GM23248 (cell line): Measurements from ENCODE around the gene HES2. TPM values are rescaled to one million over a fixed set of nuclear protein-coding genes. Genes with fewer than 3 reads are reported as not detected.

ENCODE experiments used
- DNase-seq: peaks from one replicate; pipeline ENCODE4 v3.0.0-alpha.2; 2015
- H2AFZ ChIP-seq: fragments of 200-600 bp; sonication (generic); 2 replicates; pipeline ENCODE4 v1.6.1; 2016; ENCODE audit warnings: antibody characterized with exemption
- H3F3A ChIP-seq: fragments of 200-600 bp; sonication (generic); 2 replicates; pipeline ENCODE4 v1.6.1; 2016; ENCODE audit warnings: mild to moderate bottlenecking, antibody characterized with exemption, mixed run types; ENCODE audit not compliant: insufficient read depth
- H3K27ac ChIP-seq: fragments of 200-600 bp; sonication (generic); 2 replicates; pipeline ENCODE4 v1.5.1; 2016; ENCODE audit warnings: mild to moderate bottlenecking
- H3K27me3 ChIP-seq: fragments of 200-600 bp; sonication (generic); replicated peaks from 2 replicates; pipeline ENCODE4 v1.6.1; 2016; ENCODE audit warnings: mild to moderate bottlenecking; ENCODE audit not compliant: insufficient read depth
- H3K36me3 ChIP-seq: fragments of 200-600 bp; sonication (generic); 2 replicates; pipeline ENCODE4 v1.6.1; 2016; ENCODE audit warnings: low read depth, mild to moderate bottlenecking
- H3K4me1 ChIP-seq: fragments of 200-600 bp; sonication (generic); 2 replicates; pipeline ENCODE4 v1.6.1; 2016; ENCODE audit warnings: mild to moderate bottlenecking; ENCODE audit not compliant: insufficient read depth
- H3K4me2 ChIP-seq: fragments of 200-600 bp; sonication (generic); one replicate; pipeline ENCODE4 v1.6.1; 2016; ENCODE audit warnings: mild to moderate bottlenecking; ENCODE audit not compliant: unreplicated experiment
- H3K4me3 ChIP-seq: fragments of 200-600 bp; sonication (generic); 2 replicates; pipeline ENCODE4 v1.5.1; 2016; ENCODE audit warnings: mild to moderate bottlenecking
- H3K79me2 ChIP-seq: fragments of 200-600 bp; sonication (generic); 2 replicates; pipeline ENCODE4 v1.6.1; 2016; ENCODE audit warnings: mild to moderate bottlenecking; ENCODE audit not compliant: insufficient read depth
- H3K9ac ChIP-seq: fragments of 200-600 bp; sonication (generic); 2 replicates; pipeline ENCODE4 v1.6.1; 2016; ENCODE audit warnings: mild to moderate bottlenecking
- H3K9me2 ChIP-seq: fragments of 200-600 bp; sonication (generic); 2 replicates; pipeline ENCODE4 v1.6.1; 2016; ENCODE audit warnings: mixed run types, mild to moderate bottlenecking, moderate library complexity; ENCODE audit not compliant: insufficient read depth
- H3K9me3 ChIP-seq: fragments of 200-600 bp; sonication (generic); one replicate; pipeline ENCODE4 v1.6.1; 2017; ENCODE audit warnings: low read depth
- H4K20me1 ChIP-seq: fragments of 200-600 bp; sonication (generic); 2 replicates; pipeline ENCODE4 v1.6.0; 2016; ENCODE audit not compliant: insufficient read depth
- EZH2 ChIP-seq: fragments of 200-600 bp; sonication (generic); IDR thresholded peaks from 2 replicates; pipeline ENCODE4 v1.6.1; 2018; ENCODE audit warnings: antibody characterized with exemption, mild to moderate bottlenecking; ENCODE audit not compliant: insufficient read depth, poor library complexity, severe bottlenecking
- EZH2phosphoT487 ChIP-seq: fragments of 200-600 bp; sonication (generic); IDR thresholded peaks from 2 replicates; pipeline ENCODE4 v1.6.1; 2018; ENCODE audit warnings: antibody characterized with exemption, moderate library complexity, mild to moderate bottlenecking, low read depth; ENCODE audit not compliant: insufficient read depth
- WGBS, 2 experiments: methylation state at CpG; one replicate each; pipeline ENCODE4 v1.1.6; 2015 to 2017; ENCODE audit warnings: low lambda C conversion rate in 2 of 2, low coverage in 1 of 2; ENCODE audit errors: missing lambda C conversion rate in 2 of 2; 5-methylcytosine and 5-hydroxymethylcytosine counted together
- in situ Hi-C: fragments of 300-500 bp; cut with MboI; formaldehyde crosslinking; loops from 2 replicates; pipeline ENCODE4 v1.15.0; 2020
- polyA plus RNA-seq: library from polyadenylated mRNA; unstranded; fragments of >200 nt; fragmentation: Nextera tagmentation; extraction: Ambion mirVana; gene quantifications from 2 replicates; pipeline ENCODE4 v1.2.1, GENCODE V29; 2016
- total RNA-seq: library from RNA; depleted of rRNA; stranded (reverse); fragments of >200 nt; shearing (Covaris generic); gene quantifications from 2 replicates; pipeline ENCODE4 v1.2.3, GENCODE V29; 2014

HES2 gene
- total and polyA plus RNA-seq, 2 experiments from 2014 or later = not detected

DNA sequence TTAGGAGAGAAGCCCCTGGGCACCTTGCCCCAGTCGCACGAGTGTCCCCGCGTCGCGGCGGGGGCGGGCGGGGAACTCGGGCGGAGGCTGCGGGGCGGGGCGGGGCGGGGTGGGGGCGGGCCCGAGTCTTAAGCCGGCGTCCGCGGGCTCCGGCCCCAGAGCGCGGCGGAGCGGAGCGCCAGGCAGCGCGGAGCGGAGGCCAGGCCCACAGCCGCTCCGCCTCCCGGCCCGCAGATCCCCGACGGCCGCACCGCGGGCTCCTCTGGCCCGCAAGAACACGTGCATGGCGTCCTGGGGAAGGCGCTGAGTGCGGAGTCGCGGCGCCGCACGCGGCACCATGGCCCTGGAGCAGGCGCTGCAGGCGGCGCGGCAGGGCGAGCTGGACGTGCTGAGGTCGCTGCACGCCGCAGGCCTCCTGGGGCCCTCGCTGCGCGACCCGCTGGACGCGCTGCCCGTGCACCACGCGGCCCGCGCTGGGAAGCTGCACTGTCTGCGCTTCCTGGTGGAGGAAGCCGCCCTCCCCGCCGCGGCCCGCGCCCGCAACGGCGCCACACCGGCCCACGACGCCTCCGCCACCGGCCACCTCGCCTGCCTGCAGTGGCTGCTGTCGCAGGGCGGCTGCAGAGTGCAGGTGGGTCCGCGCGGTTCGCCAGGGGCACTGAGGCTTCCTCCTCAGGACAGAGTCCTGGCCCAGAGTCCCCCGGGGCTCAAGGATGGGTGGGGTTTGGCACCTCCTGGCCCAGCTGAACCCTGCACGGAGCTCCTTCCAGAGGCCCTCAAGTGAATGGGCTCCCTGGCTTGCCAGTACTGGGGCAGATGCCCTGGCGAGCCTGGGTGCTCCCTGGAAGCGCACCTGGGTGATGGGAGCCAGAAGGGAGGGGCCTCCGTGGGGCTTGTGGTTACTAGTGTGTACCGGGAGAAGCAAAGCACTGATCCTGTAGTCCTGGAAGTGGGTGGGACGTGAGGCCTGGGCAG, 5.2 kb upstream of the HES2 start, which contains the start of gene ESPN:
TSS of gene ESPN (plus strand) at position 158 of the 975 bp plus-strand sequence. CDS start at position 338, 180 bp downstream.
- H3K27ac ChIP-seq = no peak within 1 kb of the TSS
- H3K9ac ChIP-seq = no peak within 1 kb of the TSS
- no peak within 1 kb of the TSS for H3K4me3 ChIP-seq
- 0 out of 2 replicates have a peak, but pooled peaks cover 3% of the 10 kb centered on the region for H3F3A ChIP-seq
- H3K9me3 ChIP-seq = no peaks in the 10 kb centered on the region
- no peaks in the 10 kb centered on the region for H4K20me1 ChIP-seq
- no peak within 1 kb of the TSS for H3K4me2 ChIP-seq
- H2AFZ ChIP-seq = no peak within 1 kb of the TSS
- no peaks in the 10 kb centered on the region for H3K36me3 ChIP-seq
- H3K9me2 ChIP-seq = no peaks in the 10 kb centered on the region
- peaks cover 46% of the 10 kb centered on the region for H3K27me3 ChIP-seq
- no peaks in the 10 kb centered on the region for H3K79me2 ChIP-seq
- DNase-seq = peak; percentile 37
- WGBS, 2 experiments = 11 to 13% methylated on average over 27 to 59 of the region's 99 CpGs
- TF ChIP-seq EZH2 = no peak
- TF ChIP-seq EZH2phosphoT487 = no peak
- in situ Hi-C loops = no loop called here
- H3K4me1 ChIP-seq = peaks cover 11% of the 10 kb centered on the region

DNA sequence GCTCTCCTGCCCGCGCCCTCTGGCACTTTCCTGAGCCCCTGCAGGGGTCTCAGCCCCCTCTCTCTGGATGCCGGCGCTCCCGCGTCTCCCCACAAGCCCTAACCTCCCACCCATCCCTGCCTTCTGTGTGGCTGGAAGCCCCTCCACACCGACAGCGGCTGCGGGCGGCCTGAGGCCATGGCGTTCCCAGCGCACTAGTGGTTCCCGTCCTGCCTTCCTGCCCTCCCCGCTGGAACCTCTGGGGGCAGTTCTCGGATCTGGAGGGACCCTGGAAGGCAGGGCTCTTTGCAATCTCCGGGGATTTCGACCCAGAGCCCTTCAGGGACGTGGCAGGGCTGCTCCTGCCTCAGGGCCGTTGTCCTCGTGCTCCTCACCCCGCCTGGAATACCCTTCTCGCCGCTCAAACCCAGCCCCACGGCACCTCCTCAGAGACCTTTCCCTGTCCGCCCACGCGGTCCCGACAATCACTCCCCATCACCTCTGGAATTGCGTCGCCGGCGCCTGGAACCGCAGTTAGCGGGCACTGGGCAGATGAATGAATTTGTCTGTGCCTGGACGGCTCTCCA, 4.4 kb upstream of the HES2 start:
- H3K36me3 ChIP-seq = no peaks in the 10 kb centered on the region
- 5% methylated on average over 33 to 35 of the region's 35 CpGs for WGBS, 2 experiments
- H3K27me3 ChIP-seq = peaks cover 51% of the 10 kb centered on the region
- DNase-seq = peak; percentile 36
- TF ChIP-seq EZH2 (peak; percentile 65), EZH2phosphoT487 (0 out of 2 replicates have a peak, but pooled peaks have one; percentile 34)
- in situ Hi-C loops = no loop called here
- H3K4me1 ChIP-seq = peaks cover 11% of the 10 kb centered on the region
- H3K4me3 ChIP-seq = no peak overlapping the region
- no peaks in the 10 kb centered on the region for H3K9me3 ChIP-seq
- no peak overlapping the region for H2AFZ ChIP-seq
- H3K9me2 ChIP-seq = no peaks in the 10 kb centered on the region
- H3K9ac ChIP-seq = no peak overlapping the region
- H3F3A ChIP-seq = 0 out of 2 replicates have a peak, but pooled peaks cover 3% of the 10 kb centered on the region
- H3K4me2 ChIP-seq = no peak overlapping the region
- no peaks in the 10 kb centered on the region for H3K79me2 ChIP-seq
- H4K20me1 ChIP-seq = no peaks in the 10 kb centered on the region
- H3K27ac ChIP-seq = no peak overlapping the region

DNA sequence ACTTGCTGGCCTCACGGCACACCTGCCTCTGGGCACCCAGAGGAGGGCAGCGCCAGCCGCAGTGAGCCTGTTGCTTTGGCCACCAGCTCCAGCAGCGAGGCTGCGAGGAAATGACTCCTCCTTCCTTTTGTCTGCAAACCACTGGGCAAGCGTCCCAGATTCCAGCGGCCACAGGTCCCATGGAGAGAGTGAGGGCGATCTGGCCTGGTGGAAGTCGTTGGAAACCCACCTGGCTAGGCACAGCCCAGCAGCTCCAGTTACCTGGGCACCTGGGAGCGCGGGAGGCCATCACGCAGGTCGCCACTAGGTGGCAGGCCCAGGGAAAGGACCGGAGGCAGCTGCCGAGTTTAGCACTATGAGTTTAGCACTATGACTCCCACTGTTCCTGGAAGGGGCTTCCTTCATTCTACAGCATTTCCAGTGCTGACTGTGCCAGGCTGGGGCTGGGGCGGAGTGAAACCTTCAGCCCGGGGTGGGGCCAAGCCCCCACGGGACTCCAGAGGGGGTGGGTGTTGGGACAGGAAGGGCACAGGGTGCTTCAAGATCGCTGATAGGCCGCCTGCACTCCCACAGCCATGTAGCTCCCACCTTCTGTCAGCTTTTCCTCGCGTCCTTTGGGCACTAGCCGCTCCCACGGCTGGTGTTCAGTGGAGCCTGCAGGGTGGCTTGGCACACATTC, 3.7 kb upstream of the HES2 start:
- no peak overlapping the region for H3K9ac ChIP-seq
- H4K20me1 ChIP-seq = no peaks in the 10 kb centered on the region
- TF ChIP-seq EZH2phosphoT487 = no peak
- TF ChIP-seq EZH2 = no peak
- WGBS, 2 experiments = 7% methylated on average over 24 of the region's 24 CpGs
- peak; percentile 74 for DNase-seq
- H3K4me3 ChIP-seq = no peak overlapping the region
- no peak overlapping the region for H2AFZ ChIP-seq
- in situ Hi-C loops = no loop called here
- H3K9me3 ChIP-seq = no peaks in the 10 kb centered on the region
- no peaks in the 10 kb centered on the region for H3K9me2 ChIP-seq
- no peaks in the 10 kb centered on the region for H3K79me2 ChIP-seq
- H3F3A ChIP-seq = 0 out of 2 replicates have a peak, but pooled peaks cover 3% of the 10 kb centered on the region
- no peak overlapping the region for H3K4me2 ChIP-seq
- peaks cover 11% of the 10 kb centered on the region for H3K4me1 ChIP-seq
- H3K27me3 ChIP-seq = peaks cover 56% of the 10 kb centered on the region
- no peak overlapping the region for H3K27ac ChIP-seq
- no peaks in the 10 kb centered on the region for H3K36me3 ChIP-seq

DNA sequence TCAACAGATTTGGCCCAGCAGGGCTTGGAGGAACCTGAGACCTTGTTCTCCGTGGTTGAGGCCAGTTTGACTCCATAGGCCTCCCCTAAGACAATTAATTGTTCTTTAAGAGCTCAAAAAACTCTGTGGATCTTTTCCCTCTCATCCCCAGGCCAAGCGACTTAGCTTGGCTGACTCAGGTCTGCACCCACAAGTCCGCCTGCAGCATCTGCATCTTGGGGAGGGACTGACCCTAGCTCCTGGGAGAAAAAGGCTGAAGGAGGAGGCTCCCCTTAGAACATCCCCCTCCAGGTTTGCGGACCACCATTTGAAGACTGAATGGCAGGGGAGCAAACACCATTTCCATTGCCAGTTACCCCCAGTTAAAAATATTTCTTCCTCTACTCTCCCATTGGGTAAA, 1.5 kb upstream of the HES2 start:
- peak; percentile 50 for TF ChIP-seq EZH2
- TF ChIP-seq EZH2phosphoT487 = no peak
- H2AFZ ChIP-seq = no peak overlapping the region
- H3K36me3 ChIP-seq = no peaks in the 10 kb centered on the region
- peaks cover 11% of the 10 kb centered on the region for H3K4me1 ChIP-seq
- H3K9me3 ChIP-seq = no peaks in the 10 kb centered on the region
- peaks cover 77% of the 10 kb centered on the region for H3K27me3 ChIP-seq
- no peaks in the 10 kb centered on the region for H3K9me2 ChIP-seq
- in situ Hi-C loops = no loop called here
- H3K4me2 ChIP-seq = no peak overlapping the region
- H3K79me2 ChIP-seq = no peaks in the 10 kb centered on the region
- no peak overlapping the region for H3K9ac ChIP-seq
- no peak for DNase-seq
- WGBS, 2 experiments = 70 to 73% methylated on average over 4 of the region's 4 CpGs
- H3K4me3 ChIP-seq = no peak overlapping the region
- H3F3A ChIP-seq = 0 out of 2 replicates have a peak, but pooled peaks cover 3% of the 10 kb centered on the region
- H4K20me1 ChIP-seq = no peaks in the 10 kb centered on the region
- no peak overlapping the region for H3K27ac ChIP-seq
